ENCODE measurements around the gene ONECUT3.
"Not testable (repeated sequence)": the region's sequence is repeated elsewhere in the genome, so short reads cannot be mapped to it uniquely, and the experiment has no call there.

ONECUT3 gene

DNA sequence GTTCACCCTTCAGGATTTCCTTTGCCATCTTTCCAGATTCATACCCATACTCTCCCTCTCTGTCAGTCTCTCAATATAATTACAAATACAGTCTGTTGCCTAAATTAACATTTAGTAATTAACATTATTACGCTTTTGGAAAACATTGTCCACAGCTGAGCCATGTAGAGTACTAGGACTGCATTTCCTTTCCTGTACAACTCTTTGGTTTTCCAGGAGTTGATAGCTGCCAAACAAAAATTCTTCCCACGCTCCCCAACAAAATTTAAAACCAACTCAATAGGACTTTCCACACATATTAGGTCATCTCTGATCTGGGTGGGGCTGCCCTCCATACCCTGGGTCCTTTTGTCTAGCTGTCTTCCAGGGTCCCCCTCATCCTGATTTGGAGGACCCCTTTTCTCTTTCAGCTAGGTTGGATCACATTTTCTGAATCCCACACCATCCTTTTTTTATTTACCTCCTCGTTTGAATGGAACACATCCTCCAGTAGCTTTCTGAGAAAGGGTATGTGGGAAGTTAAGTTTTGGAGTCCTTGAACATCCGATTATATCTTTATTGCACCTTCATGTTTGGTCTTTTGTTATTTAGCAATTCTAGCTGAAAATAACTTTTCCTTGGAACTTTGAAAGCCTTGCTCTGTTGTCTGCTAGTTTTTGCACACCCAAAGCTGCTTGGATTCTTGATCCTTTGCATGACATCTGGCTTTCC lies 17.7 kb downstream of the ONECUT3 start:
- no peak for DNase-seq

- DNase-seq: no peak
Observed at GRCh38 chr19:1773184-1773583, 19.9 kb downstream of the ONECUT3 start.

DNA sequence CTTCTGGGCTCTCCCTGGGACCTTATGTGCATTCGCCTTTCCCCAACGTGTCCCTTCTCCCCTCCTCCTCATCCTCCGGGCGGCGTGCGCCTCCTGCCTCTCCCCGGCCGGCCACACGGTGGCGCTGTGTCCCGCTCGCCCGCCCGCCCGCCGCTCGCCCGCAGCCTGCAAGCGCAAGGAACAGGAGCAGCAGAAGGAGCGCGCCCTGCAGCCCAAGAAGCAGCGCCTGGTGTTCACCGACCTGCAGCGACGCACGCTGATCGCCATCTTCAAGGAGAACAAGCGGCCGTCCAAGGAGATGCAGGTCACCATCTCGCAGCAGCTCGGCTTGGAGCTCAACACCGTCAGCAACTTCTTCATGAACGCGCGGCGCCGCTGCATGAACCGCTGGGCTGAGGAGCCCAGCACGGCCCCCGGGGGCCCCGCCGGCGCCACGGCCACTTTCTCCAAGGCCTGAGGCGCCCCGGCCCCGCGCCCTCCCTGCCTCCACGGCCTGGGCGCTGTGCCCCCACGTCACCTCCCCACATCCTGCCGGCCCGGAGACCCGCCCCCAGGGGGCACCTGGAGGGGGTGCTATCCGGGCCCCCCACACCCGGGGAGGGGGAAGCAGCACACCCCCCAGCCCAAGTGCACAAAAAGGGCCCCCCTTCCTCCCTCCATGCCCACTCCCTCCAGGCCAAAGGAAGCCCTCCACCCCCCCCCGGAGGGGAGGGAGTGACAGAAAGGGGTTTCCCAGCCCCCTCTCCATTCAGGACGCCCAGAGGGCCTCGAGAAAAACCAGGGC lies 21.9 kb downstream of the ONECUT3 start:
- DNase-seq: no peak

DNA sequence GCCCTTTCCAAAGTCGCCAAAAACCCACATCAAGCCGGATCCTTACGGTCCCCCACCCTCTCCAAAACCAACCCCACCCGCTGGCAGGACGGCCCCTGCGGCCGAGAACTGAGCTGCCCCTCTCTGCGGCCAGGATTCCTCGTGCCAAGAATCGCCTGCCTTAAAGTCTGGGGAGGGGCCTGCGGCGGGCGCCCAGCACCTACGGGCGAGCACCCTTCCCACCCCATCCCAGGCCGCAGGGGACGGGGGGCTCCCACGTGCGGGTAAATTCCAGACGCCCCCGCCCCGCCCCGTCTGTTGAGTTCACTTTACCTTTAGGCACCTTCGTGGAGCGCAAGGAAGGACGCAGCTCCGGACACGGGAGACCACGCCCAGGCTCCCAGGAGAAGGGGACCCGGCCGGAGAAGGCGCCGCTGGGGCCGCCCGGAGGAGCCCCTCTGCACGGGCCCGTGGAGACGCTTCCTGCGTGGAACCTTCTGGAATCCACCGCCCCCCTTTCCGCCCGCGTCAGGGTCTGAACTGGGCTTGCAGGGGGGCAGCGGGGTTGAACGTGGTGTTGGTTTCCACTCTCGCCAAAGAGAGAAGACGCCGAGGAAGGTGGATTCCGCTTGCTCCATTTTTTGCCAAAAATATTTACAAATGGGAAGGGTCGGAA lies 22.8 kb downstream of the ONECUT3 start:
- no peak for DNase-seq

- DNase-seq: no peak
Observed at GRCh38 chr19:1776606-1777147, 23.4 kb downstream of the ONECUT3 start.

DNA sequence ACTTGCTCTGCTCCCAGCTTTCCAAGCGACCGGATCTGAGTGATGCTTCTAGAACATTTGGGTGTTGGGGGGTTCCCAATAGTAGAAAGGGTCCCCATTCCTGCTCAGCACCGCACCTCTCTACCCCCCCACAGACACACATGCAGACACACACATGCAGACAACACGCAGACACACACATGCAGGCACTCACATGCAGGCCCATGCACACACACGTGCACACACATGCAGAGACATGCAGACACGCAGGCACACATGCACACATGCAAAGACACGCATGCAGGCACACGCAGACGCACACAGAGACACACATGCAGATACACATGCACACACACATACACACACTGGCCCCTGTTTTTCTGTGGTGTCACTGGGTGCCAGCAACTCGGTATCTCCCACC lies 23.8 kb downstream of the ONECUT3 start:
- no peak for DNase-seq

- DNase-seq: no peak
Observed at GRCh38 chr19:1779574-1779973, 26.3 kb downstream of the ONECUT3 start.

- no peak for DNase-seq
Observed at GRCh38 chr19:1780272-1780958, 27.1 kb downstream of the ONECUT3 start.

- DNase-seq: no peak
Observed at GRCh38 chr19:1782521-1782920, 29.2 kb downstream of the ONECUT3 start.

DNA sequence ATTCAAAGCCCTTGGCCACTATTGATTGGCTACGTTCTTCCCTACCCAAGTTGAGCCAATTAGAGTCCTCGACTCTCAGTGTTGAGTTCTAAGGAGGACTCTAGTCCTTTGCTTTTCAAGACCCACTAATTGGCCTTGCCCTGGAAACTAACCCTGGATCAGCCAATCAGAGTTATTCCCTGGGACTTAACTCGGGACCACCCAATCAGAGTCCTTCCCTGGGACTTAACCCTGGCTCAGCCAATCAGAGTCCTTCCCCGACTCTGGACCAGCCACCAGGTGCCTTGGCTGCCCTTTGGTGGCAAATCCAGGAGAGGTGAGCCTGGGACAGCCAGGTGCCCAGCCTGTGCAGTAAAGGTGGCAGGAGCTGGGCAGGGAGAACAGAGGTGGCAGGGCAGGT lies 30.0 kb downstream of the ONECUT3 start:
- DNase-seq: no peak

- DNase-seq: no peak
Observed at GRCh38 chr19:1783874-1784273, 30.6 kb downstream of the ONECUT3 start.

- no peak for DNase-seq
Observed at GRCh38 chr19:1785310-1785709, 32.0 kb downstream of the ONECUT3 start.

- DNase-seq: no peak
Observed at GRCh38 chr19:1786668-1787067, 33.4 kb downstream of the ONECUT3 start.

DNA sequence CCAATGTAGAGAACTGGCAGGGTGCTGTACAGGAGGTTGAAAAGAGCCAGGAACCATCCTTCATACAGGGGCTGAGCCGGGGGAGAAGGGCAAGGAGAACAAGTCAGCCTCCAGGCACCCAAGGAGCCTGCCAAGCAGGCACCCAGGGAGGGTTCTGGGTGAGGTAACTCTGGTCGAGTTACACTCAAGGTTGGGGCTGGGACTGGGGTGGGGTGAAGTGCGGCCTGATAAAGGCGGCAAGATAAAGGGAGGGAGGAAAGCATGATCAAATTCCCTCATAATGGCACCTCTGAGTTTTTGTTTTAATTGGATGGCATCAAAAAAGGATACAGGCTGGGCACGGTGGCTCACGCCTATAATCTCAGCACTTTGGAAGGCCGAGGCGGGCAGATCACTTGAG lies 33.8 kb downstream of the ONECUT3 start:
- no peak for DNase-seq

DNA sequence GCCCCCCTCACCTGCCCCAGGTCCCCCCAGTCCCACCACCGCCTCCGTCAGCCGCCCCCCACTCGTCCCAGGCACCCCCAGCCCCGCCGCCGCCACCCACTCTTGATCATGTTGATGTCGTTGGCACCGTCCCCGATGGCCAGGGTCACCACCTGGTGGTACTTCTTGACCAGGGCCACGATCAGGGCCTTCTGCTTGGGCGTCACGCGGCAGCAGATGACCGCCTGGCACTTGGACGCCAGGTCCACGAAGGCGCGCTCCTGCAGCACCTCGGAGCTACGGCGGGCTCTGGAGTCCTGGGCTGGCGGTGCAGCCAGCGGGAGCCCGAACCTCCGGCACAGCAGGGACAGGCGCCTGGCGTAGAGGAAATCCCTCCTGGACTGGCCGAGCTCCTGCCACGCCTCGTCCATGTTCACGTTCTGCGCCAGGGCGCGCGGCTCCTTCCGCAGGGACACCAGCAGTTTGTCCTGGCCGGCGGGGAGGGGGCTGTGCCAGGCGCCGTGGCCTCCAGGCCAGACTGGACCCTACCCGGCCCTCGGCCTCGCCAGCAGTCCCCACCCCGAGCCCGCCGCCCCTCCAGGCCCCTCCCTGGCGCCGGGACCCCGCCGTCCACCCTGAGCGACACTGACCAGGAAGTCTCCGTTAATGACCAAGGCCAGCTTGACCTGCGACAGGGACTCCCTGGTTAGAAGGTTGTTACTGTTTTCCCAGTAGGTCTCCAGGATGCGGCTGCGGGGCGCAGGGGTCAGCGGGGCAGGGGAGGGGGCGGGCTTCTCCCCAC lies 36.1 kb downstream of the ONECUT3 start:
- no peak for DNase-seq

DNA sequence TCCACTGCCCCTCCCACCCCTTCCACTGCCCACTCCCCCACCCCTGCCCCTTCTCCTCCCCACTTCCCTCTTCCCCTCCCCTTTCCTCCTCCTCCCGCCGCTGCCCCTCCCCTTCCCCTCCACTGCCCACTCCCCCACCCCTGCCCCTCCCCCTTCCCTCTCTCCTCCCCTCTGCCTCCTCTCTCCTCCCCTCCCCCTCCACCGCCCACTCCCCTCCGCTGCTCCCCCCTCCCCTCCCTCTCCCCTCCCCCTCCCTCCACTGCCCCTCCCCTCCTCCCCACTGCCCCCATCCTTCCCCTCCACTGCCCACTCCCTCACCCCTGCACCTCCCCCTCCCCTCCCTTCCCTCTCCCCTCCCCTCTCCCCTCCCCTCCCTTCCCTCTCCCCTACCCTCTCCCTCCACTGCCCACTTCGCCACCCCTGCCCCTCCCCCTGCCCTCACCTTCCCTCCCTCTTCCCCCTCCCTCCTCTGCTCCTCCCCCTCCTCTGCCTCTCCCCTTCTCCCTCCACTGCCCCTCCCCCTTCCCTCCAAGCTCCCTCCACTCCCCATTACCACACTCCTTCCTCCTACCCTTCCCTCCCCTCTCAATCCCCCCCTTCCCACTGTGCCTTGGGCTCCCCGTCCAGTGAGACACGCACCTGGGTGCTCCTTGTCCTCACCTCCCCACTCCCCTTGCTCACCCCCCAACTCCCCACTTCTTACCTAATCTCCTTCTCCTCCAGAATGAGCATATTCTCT lies 36.9 kb downstream of the ONECUT3 start:
- DNase-seq: no peak

DNA sequence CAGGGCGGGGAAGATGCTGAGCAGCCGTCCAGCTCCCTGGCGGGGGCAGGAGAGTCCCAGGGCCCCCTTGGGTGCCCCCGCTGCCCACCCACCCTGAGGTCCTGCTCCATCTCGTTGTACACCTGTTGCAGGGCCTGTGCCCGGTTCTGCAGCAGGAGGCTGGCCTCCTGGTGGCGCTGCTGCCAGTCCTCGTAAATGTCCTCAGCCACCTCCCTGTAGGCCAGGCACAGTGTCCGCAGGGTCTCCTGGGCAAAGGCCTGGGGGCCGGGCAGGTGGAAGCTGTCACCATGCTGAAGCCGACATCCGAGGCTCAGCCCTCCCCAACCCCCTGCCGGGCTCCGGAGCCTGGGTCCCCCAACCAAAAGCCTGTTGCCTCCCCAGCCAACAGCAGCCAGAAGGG lies 38.6 kb downstream of the ONECUT3 start:
- DNase-seq: no peak

- DNase-seq: no peak
Observed at GRCh38 chr19:1794424-1795172, 41.3 kb downstream of the ONECUT3 start.

DNA sequence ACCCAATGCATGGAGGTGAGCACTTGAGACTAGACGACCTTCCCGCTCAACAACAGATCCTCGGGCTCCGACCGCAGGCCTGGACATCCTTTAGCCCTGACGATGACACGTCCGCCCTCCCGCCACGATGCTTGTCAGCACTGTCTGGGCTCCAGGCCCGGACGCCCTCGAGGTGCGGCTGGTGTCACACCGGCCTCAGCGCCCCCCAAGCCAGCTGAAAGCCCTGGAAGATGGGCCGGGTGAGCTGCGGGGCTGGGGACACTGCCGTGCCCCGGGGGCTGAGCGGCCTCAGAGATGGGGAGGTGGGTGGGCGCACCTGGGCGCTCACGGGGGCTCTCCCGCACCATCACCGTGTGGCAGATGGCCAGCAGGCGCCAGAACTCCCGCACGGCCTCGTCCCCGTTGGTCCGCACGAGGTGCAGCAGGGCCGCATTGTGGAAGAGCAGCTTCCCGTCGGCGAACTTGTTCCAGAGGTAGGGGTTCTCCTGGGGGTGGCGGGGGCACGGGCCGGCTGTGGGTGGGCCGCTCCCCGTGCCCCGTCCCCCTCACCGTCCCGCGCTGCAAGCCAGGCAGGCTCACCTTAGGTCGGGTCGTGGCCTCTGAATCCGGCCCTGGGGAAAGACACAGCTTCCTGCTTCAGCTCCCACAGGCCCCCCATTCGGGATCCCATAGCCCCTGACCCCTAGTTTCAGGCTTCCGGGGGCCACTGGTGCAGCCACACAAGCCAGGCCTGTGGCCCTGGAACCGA lies 43.3 kb downstream of the ONECUT3 start:
- no peak for DNase-seq

DNA sequence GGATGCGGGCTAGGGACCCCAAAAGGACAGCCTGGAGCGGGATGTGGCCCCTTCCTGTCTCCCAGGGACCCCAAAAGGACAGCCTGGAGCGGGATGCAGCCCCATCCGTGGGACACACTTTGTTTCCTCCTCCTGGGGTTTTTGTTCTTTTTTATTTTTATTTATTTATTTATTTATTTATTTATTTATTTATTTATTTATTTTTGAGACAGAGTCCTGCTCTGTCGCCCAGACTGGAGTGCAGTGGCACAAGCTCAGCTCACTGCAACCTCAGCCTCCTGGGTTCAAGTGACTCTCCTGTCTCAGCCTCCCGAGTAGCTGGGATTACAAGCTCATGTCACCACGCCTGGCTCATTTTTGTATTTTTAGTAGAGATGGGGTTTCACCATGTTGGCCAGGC lies 44.0 kb downstream of the ONECUT3 start:
- not testable (repeated sequence) for DNase-seq
